Epithelial cell of proximal tubule (primary cell): ENCODE measurements around the gene TTC19. TPM values are rescaled to one million over a fixed set of nuclear protein-coding genes. Genes with fewer than 3 reads are reported as not detected.

Experiments used
- DNase-seq: peaks from one replicate; pipeline ENCODE4 v3.0.0-alpha.2; 2011; ENCODE audit warnings: low read depth
- H3K4me3 ChIP-seq: 2 replicates; pipeline ENCODE4 v1.5.1; 2011; ENCODE audit warnings: low read depth, mild to moderate bottlenecking, low read length
- CTCF ChIP-seq: conservative IDR thresholded peaks from 2 replicates; pipeline ENCODE4 v1.5.1; 2012; ENCODE audit warnings: low read depth, mild to moderate bottlenecking, low read length
- total RNA-seq: library from RNA; depleted of rRNA; stranded (reverse); fragments of >200 nt; gene quantifications from 2 replicates; pipeline ENCODE4 v1.2.3, GENCODE V29; 2015

Gene TTC19
- total RNA-seq, 1 donor from 2014 or later = 61.9 TPM

GRCh38 chr17:16026895-16027294 lies 27.3 kb downstream of the TTC19 start:
- DNase-seq = no peak
- no peak for TF ChIP-seq CTCF
- no peak overlapping the region for H3K4me3 ChIP-seq

GRCh38 chr17:16027708-16028584 lies 28.3 kb downstream of the TTC19 start:
- TF ChIP-seq CTCF = no peak
- no peak overlapping the region for H3K4me3 ChIP-seq

GRCh38 chr17:16033729-16034349 lies 34.2 kb downstream of the TTC19 start:
- no peak for DNase-seq
- H3K4me3 ChIP-seq = no peak overlapping the region
- no peak for TF ChIP-seq CTCF

More at GRCh38 chr17:16027708-16028584, 28.3 kb downstream of the TTC19 start:
- DNase-seq = peak; percentile 83

- H3K4me3 ChIP-seq = no peak overlapping the region
- TF ChIP-seq CTCF = no peak
- no peak for DNase-seq
Observed at GRCh38 chr17:16036261-16036660, 36.6 kb downstream of the TTC19 start.

- TF ChIP-seq CTCF = no peak
- DNase-seq = no peak
- H3K4me3 ChIP-seq = no peak overlapping the region
Observed at GRCh38 chr17:16037636-16038035, 38.0 kb downstream of the TTC19 start.

GRCh38 chr17:16040710-16041251 lies 41.2 kb downstream of the TTC19 start:
- no peak for TF ChIP-seq CTCF
- DNase-seq = peak; percentile 29

More at GRCh38 chr17:16040710-16041251, 41.2 kb downstream of the TTC19 start:
- no peak overlapping the region for H3K4me3 ChIP-seq
